HepG2 (cell line): Measurements from ENCODE around the gene THRAP3. TPM values are rescaled to one million over a fixed set of nuclear protein-coding genes. Genes with fewer than 3 reads are reported as not detected.
A peak's percentile ranks its signal among the peaks of the same experiment; 100 is the strongest.

Experiments used
- ATM ChIP-seq: fragments of 450-650 bp; IDR thresholded peaks from 2 replicates; pipeline ENCODE4 v1.7.1; 2017; ENCODE audit warnings: mild to moderate bottlenecking, borderline replicate concordance
- BRCA1 ChIP-seq: sonication (generic); formaldehyde crosslinking; IDR thresholded peaks from 2 replicates; pipeline ENCODE4 v1.4.0; 2020; ENCODE audit warnings: missing genetic modification reagents
- CEBPB ChIP-seq: IDR thresholded peaks from 2 replicates; pipeline ENCODE4 v1.6.1; 2011; ENCODE audit warnings: low read depth, low read length, improper control_type of control experiment, borderline replicate concordance
- ELF1 ChIP-seq: sonication (generic); formaldehyde crosslinking; IDR thresholded peaks from 2 replicates; pipeline ENCODE4 v1.4.0; 2020; ENCODE audit warnings: missing genetic modification reagents
- FOXM1 ChIP-seq: sonication (generic); formaldehyde crosslinking; IDR thresholded peaks from 2 replicates; pipeline ENCODE4 v1.5.0; 2020; ENCODE audit warnings: missing genetic modification reagents
- GABPA ChIP-seq, 2 experiments: IDR thresholded peaks; 2 replicates each; pipeline ENCODE4 v1.6.1; 2011 to 2016; ENCODE audit warnings: low read depth in 2 of 2, low read length in 1 of 2, missing biosample characterization in 1 of 2, missing genetic modification characterization in 1 of 2
- PCBP1 ChIP-seq: fragments of 200-400 bp; formaldehyde crosslinking; IDR thresholded peaks from 2 replicates; pipeline ENCODE4 v1.6.1; 2017; ENCODE audit warnings: mild to moderate bottlenecking, low read depth, low read length, borderline replicate concordance
- SMARCC2 ChIP-seq: fragments of 450-650 bp; IDR thresholded peaks from 2 replicates; pipeline ENCODE4 v1.6.1; 2017; ENCODE audit warnings: antibody characterized with exemption, mild to moderate bottlenecking
- THAP9 ChIP-seq: sonication (generic); formaldehyde crosslinking; IDR thresholded peaks from 2 replicates; pipeline ENCODE4; 2020; ENCODE audit warnings: missing genetic modification reagents, mild to moderate bottlenecking, borderline replicate concordance
- THRA ChIP-seq: sonication (generic); formaldehyde crosslinking; IDR thresholded peaks from 2 replicates; pipeline ENCODE4 v1.4.0; 2020; ENCODE audit warnings: missing genetic modification reagents, borderline replicate concordance
- ZMYM3 ChIP-seq: sonication (generic); formaldehyde crosslinking; IDR thresholded peaks from 2 replicates; pipeline ENCODE4 v1.5.1; 2020; ENCODE audit warnings: mild to moderate bottlenecking, missing genetic modification reagents
- ZNF652 ChIP-seq: IDR thresholded peaks from 2 replicates; pipeline ENCODE4 v1.6.1; 2016; ENCODE audit warnings: low read depth, borderline replicate concordance
- ZNF766 ChIP-seq: sonication (generic); formaldehyde crosslinking; IDR thresholded peaks from 2 replicates; pipeline ENCODE4 v1.5.0; 2020; ENCODE audit warnings: missing genetic modification reagents, borderline replicate concordance
- polyA plus RNA-seq, 8 experiments: library from polyadenylated mRNA; depleted of rRNA in 3 of 8; stranded (reverse) in 7 of 8; unstranded in 1 of 8; fragments of >200 nt; fragmentation: Illumina TruSeq in 4 of 8; extraction: Trizol in 4 of 8; gene quantifications; 2 replicates each; pipeline versions ENCODE4 v1.2.1 to v1.2.3, GENCODE V29; 2011 to 2016; ENCODE audit warnings: low read depth in 4 of 8, missing spikeins in 1 of 8, mixed read lengths in 1 of 8; ENCODE audit not compliant: insufficient read depth in 1 of 8
- total RNA-seq, 5 experiments: library from RNA; depleted of rRNA; stranded (reverse); fragments of >200 nt; fragmentation: Illumina TruSeq; extraction: Trizol; gene quantifications; 2 replicates each; pipeline ENCODE4 v1.2.3, GENCODE V29; 2016; ENCODE audit warnings: low read depth in 1 of 5

The THRAP3 gene
- total and polyA plus RNA-seq, 2 of the 13 experiments (the other 11 are each of a cell fraction or from before 2014, with no cell fraction given) = 45.0 to 92.6 TPM

GRCh38 chr1:36199934-36200741 lies 24.1 kb upstream of the THRAP3 start (continued):
- no peak for TF ChIP-seq THAP9 (CRISPR knock-in tag)
- peak; percentile 48; the same call in 1 of the 2 replicates for TF ChIP-seq ELF1 (CRISPR knock-in tag)
- no peak for TF ChIP-seq ATM
- no peak for TF ChIP-seq THRA (CRISPR knock-in tag)
- TF ChIP-seq ZNF766 (CRISPR knock-in tag) = no peak
- no peak for TF ChIP-seq ZNF652 (CRISPR knock-in tag)
- TF ChIP-seq BRCA1 (CRISPR knock-in tag) = no peak
- TF ChIP-seq ZMYM3 = peak; percentile 35; the same call in 1 of the 2 replicates
- TF ChIP-seq GABPA (IDR thresholded peaks at IDR 0.05; ENCODE audit: low read depth, low read length) = no peak
- TF ChIP-seq GABPA (CRISPR knock-in tag; IDR thresholded peaks at IDR 0.05; ENCODE audit: low read depth) = 0 out of 2 replicates have a peak, but pooled peaks have one; percentile 27
- no peak for TF ChIP-seq SMARCC2
- no peak for TF ChIP-seq FOXM1 (CRISPR knock-in tag)
- no peak for TF ChIP-seq PCBP1
- peak; percentile 26; the same call in 1 of the 2 replicates for TF ChIP-seq CEBPB
